Adrenal gland (tissue), 12 donors: ENCODE results near the gene ANKRD27. TPM values are rescaled to one million over a fixed set of nuclear protein-coding genes. Genes with fewer than 3 reads are reported as not detected.
"Not testable (repeated sequence)": the region's sequence is repeated elsewhere in the genome, so short reads cannot be mapped to it uniquely, and the experiment has no call there.

Source experiments
- DNase-seq, 7 donors: peaks; one replicate each; pipeline ENCODE4 v3.0.0-alpha.2; 2019 to 2020
- H3K27ac ChIP-seq, 5 donors: fragments of 200-600 bp; sonication (generic) in 4 of 5; 1 replicate in 3 of 5; 2 replicates in 2 of 5; pipeline versions ENCODE4 v1.5.1 to v1.8.0; 2016 to 2020; ENCODE audit warnings: mild to moderate bottlenecking in 1 of 5
- H3K27me3 ChIP-seq: fragments of 200-600 bp; 2 replicates; pipeline ENCODE4 v1.8.0; 2021
- H3K36me3 ChIP-seq, 2 donors: fragments of 200-600 bp; replicated peaks in 1 of 2; 1 replicate in 1 of 2; 2 replicates in 1 of 2; pipeline versions ENCODE4 v1.5.1 to v1.8.0; 2018 to 2022
- H3K4me1 ChIP-seq, 2 donors: fragments of 200-600 bp; replicated peaks in 1 of 2; 1 replicate in 1 of 2; 2 replicates in 1 of 2; pipeline versions ENCODE4 v1.5.1 to v1.8.0; 2018 to 2021
- H3K4me3 ChIP-seq, 4 donors: fragments of 200-600 bp; sonication (generic) in 3 of 4; one replicate each; pipeline ENCODE4 v1.5.1; 2016 to 2018
- H3K9me3 ChIP-seq, 3 donors: fragments of 200-600 bp; sonication (generic) in 1 of 3; replicated peaks in 1 of 3; 1 replicate in 2 of 3; 2 replicates in 1 of 3; pipeline versions ENCODE4 v1.5.1 to v1.8.0; 2016 to 2021
- CTCF ChIP-seq, 6 experiments: fragments of 450-650 bp in 4 of 6; fragments of 200-600 bp in 2 of 6; sonication (generic) in 1 of 6; IDR thresholded peaks; 1 replicate in 5 of 6; 2 replicates in 1 of 6; pipeline versions ENCODE4 v1.5.1 to v1.8.0; 2016 to 2021; ENCODE audit warnings: antibody characterized with exemption in 6 of 6, mild to moderate bottlenecking in 2 of 6, moderate library complexity in 1 of 6
- POLR2A ChIP-seq, 2 donors: fragments of 450-650 bp; IDR thresholded peaks; one replicate each; pipeline ENCODE4 v1.6.1; 2017; ENCODE audit warnings: antibody characterized with exemption in 2 of 2, mild to moderate bottlenecking in 2 of 2, moderate library complexity in 1 of 2
- WGBS, 4 donors: extraction: QIAGEN DNeasy Blood & Tissue Kit in 2 of 4; methylation state at CpG; one replicate each; pipeline versions ENCODE4 v1.1.5 to v1.1.7; 2013 to 2017; 5-methylcytosine and 5-hydroxymethylcytosine counted together
- intact Hi-C, 2 donors: fragments of 100-400 bp; cut with DNase I; formaldehyde crosslinking; loops; one replicate each; pipeline versions ENCODE4 v1.14.1 to v1.15.0; 2022 to 2023
- polyA plus RNA-seq, 3 donors: library from polyadenylated mRNA; stranded (reverse); fragments of 200-250 nt in 2 of 3; fragments of 350-450 nt in 1 of 3; fragmentation: Illumina TruSeq in 1 of 3; extraction: RNeasy Lipid Tissue Mini Kit (QIAGEN cat#74804) in 1 of 3; gene quantifications; one replicate each; pipeline ENCODE4 v1.2.3, GENCODE V29; 2013 to 2014
- total RNA-seq, 9 donors: library from RNA; depleted of rRNA in 4 of 9; stranded (reverse); fragments of >200 nt in 4 of 9; fragments of 120-200 nt in 1 of 9; fragmentation: NEBNext Ultra II Directional in 1 of 9; extraction: Animal tissue kit (Norgen Biotek cat#: 25700) in 1 of 9; gene quantifications; one replicate each; pipeline versions ENCODE4 v1.1.0 to v1.2.4, GENCODE V29; 2013 to 2023
- donor health status: healthy with polysubstance abuse.
- donor health status: Bipolar disorder and iron deficiency.
- donor health status: DM: yes; HTN: yes; CAD: no.
- donor health status: DM: no; HTN: no; CAD: no.
- donor health status: DM: no; HTN: no; CAD: no.
- donor health status: DM: yes; HTN: yes; CAD: no.

Gene ANKRD27
- total and polyA plus RNA-seq, 12 donors = 7.2 to 25.3 (median 18.2) TPM

- Histone ChIP-seq H3K9me3 (no peaks in the 10 kb centered on the region), H3K4me1 (no peaks in the 10 kb centered on the region), H3K27me3 (no peaks in the 10 kb centered on the region), H3K4me3 (no peak overlapping the region), H3K27ac (no peak overlapping the region), H3K36me3 (no peaks in the 10 kb centered on the region)
- intact Hi-C loops = loop anchor here in 1 of 2 donors (5.0 kb wide), 2 partner anchors 231 to 286 kb away; no protein-coding TSS in a partner anchor
- WGBS, 4 donors = 49 to 81% (median 77%) methylated on average over 3 of the region's 3 CpGs
- no peak for DNase-seq
- TF ChIP-seq POLR2A (IDR thresholded peaks at IDR 0.05) (no peak), CTCF (IDR thresholded peaks at IDR 0.05) (no peak)
Observed at GRCh38 chr19:32573492-32573794, 101.5 kb downstream of the ANKRD27 start.

DNA sequence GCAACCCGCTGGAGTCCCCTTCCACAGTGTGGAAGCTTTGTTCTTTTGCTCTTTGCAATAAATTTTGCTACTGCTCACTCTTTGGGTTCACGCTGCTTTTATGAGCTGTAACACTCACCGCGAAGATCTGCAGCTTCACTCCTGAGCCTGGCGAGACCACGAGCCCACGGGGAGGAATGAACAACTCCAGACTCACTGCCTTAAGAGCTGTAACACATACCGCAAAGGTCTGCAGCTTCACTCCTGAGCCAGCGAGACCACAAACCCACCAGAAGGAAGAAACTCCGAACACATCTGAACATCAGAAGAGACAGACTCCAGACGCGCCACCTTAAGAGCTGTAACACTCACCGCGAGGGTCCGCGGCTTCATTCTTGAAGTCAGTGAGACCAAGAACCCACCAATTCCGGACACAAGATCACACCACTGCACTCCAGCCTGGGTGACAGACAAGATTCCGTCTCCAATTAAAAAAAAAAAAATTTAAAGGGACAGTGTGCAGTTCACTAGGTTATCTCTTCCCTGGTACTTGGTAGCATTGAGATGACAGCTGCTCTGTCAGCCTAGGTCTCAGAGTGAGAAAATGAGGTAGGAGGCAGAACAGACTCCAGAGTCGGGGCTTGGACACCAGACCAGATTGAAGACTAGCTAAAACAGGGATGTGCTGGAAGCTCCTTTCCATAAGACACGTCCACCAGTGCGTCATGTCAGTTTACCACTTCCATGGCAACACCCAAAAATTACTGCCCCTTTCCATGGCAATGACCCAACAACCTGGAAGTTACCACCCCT lies 102.1 kb downstream of the ANKRD27 start:
- not testable (repeated sequence) for H3K27me3 ChIP-seq, DNase-seq, H3K9me3 ChIP-seq, H3K4me1 ChIP-seq, H3K27ac ChIP-seq, H3K4me3 ChIP-seq, H3K36me3 ChIP-seq
- intact Hi-C loops = loop anchor here in 1 of 2 donors (5.0 kb wide), 2 partner anchors 231 to 286 kb away; no protein-coding TSS in a partner anchor
- 78 to 86% (median 83%) methylated on average over 19 to 21 of the region's 21 CpGs for WGBS, 4 donors

DNA sequence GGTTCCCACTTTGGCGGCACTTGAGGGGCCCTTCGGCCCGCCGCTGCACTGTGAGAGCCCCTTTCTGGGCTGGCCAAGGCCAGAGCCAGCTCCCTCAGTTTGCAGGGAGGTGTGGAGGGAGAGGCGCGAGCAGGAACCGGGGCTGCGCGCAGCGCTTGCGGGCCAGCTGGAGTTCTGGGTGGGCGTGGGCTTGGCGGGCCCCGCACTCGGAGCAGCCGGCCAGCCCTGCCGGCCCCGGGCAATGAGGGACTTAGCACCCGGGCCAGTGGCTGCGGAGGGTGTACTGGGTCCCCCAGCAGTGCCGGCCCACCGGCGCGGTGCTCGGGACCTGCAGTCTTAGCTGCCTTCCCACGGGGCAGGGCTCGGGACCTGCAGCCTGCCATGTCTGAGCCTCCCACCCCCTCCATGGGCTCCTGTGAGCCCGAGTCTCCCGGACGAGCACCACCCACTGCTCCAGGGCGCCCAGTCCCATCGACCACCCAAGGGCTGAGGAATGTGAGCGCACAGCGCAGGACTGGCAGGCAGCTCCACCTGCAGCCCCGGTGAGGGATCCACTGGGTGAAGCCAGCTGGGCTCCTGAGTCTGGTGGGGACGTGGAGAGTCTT lies 103.4 kb downstream of the ANKRD27 start:
- H3K27me3 ChIP-seq, H3K4me1 ChIP-seq, H3K9me3 ChIP-seq, H3K36me3 ChIP-seq, H3K4me3 ChIP-seq, H3K27ac ChIP-seq, DNase-seq: not testable (repeated sequence)
- intact Hi-C loops = loop anchor here in 1 of 2 donors (5.0 kb wide), 2 partner anchors 229 to 284 kb away; no protein-coding TSS in a partner anchor
- WGBS, 4 donors = 73 to 95% (median 80%) methylated on average over 4 to 28 of the region's 36 CpGs

DNA sequence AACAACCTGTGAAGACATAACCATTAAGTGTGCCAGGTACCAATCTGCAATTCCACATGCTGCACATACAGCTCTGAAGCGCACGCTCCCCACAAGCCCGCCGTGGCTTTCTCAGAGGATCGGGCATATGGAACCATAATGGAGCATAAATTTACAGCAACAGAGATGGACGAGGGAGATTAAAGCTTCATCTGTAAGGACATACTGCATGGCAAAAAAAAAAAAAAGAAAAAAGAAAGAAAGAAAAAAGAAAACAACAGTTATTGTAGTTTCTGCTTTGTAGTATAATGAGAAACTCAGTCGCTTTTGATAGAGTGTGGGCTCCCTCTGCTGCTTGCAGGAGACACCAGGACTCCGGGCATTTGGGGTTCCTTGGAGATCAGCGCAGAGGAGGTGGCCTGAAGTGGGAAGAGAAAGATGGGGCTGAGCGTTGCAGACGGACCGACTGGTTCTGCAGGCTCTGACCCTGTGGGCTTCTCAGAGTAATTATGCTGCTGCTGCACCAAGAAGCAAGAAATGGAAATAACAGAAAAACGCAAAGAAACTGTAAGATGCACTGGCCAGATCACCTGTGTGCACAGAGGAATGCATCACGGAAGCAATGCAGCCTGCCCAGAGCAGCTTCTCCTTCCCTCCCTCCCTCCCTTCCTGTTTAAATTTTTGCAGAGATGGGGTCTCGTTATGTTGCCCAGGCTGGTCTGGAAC lies 104.7 kb downstream of the ANKRD27 start:
- H3K27me3 ChIP-seq = no peaks in the 10 kb centered on the region
- H3K4me1 ChIP-seq = no peaks in the 10 kb centered on the region
- no peaks in the 10 kb centered on the region for H3K9me3 ChIP-seq
- TF ChIP-seq POLR2A (IDR thresholded peaks at IDR 0.05) (no peak), CTCF (IDR thresholded peaks at IDR 0.05) (peak; percentile 38 to 91 (median 70))
- H3K36me3 ChIP-seq = no peaks in the 10 kb centered on the region
- DNase-seq = peak; percentile 50 to 87 (median 62)
- H3K27ac ChIP-seq = no peak overlapping the region
- H3K4me3 ChIP-seq = no peak overlapping the region
- WGBS, 4 donors = 28 to 36% (median 30%) methylated on average over 15 of the region's 15 CpGs
- intact Hi-C loops = loop anchor here in 1 of 2 donors (5.0 kb wide), 2 partner anchors 228 to 283 kb away; no protein-coding TSS in a partner anchor

DNA sequence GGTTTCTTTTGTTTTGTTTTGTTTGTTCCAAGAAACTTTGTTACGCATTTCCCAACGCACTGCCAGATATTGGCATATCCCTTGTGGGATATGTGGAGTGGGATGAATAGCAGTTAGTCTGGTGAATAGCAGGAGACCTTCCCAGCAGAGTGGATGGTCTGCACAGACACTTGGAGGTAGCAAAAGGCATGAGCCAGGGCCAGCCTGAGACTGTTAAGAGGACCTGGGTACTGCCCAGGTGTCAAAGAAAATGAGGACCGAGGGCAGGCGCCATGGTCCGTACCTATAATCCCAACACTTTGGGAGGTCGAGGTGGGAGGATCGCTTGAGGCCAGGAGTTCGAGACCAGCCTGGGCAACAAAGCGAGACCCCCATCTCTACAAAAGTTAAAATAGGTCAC lies 107.5 kb downstream of the ANKRD27 start:
- Histone ChIP-seq H3K27me3 (no peaks in the 10 kb centered on the region), H3K4me3 (no peak overlapping the region), H3K4me1 (no peaks in the 10 kb centered on the region), H3K36me3 (no peaks in the 10 kb centered on the region), H3K9me3 (no peaks in the 10 kb centered on the region), H3K27ac (no peak overlapping the region)
- intact Hi-C loops = loop anchor here in 1 of 2 donors (10.0 kb wide), 1 partner anchor 103 kb away; no protein-coding TSS in a partner anchor
- DNase-seq = no peak
- TF ChIP-seq POLR2A (IDR thresholded peaks at IDR 0.05) = no peak
- no peak for TF ChIP-seq CTCF (IDR thresholded peaks at IDR 0.05)
- 85 to 93% (median 90%) methylated on average over 9 of the region's 9 CpGs for WGBS, 4 donors
